ENCODE data around the gene TRIM44.
"Not testable (repeated sequence)": the region's sequence is repeated elsewhere in the genome, so short reads cannot be mapped to it uniquely, and the experiment has no call there.

TRIM44 gene

GRCh38 chr11:35672608-35673007, 10.0 kb downstream of the TRIM44 start:
- DNase-seq = no peak

- DNase-seq = no peak
These were observed 13.5 kb downstream of the TRIM44 start for GRCh38 chr11:35675901-35676610.

GRCh38 chr11:35676611-35676965, 14.0 kb downstream of the TRIM44 start:
- no peak for DNase-seq

DNA sequence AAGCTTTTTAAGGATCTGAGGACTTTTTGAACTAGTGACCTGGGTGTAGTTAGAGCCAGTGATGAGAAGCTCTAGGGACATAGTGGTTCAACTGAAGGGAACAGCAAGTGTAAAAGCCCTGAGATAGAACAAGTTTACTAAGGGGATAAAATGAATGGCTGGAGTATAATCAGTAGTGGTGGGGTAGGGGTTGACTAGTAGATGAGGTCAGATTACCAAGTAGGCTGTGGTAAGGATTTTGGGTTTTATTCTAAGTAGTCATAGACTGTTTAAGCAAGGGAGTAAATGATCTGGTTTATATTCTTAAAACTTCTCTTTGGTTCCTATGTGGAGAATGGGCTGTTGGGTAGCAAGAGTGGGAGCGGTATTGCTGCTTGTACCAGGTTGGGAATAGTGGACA, 15.3 kb downstream of the TRIM44 start:
- DNase-seq = no peak

DNA sequence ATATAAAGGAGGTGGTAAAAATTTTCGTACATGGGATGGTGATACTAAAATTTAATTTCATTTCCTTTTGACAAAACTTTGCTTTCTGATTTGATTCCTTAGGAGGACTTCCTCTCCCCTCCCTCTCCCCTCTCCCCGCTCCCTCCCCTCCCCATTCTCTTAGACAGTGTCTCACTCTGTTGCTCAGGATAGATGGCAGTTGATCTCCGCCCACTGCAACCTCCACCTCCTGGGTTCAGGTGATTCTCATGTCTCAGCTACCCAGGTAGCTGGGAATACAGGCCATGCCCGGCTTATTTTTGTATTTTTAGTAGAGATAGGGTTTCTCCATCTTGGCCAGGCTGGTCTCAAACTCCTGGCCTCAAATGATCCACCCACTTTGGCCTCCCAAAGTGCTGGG, 15.9 kb downstream of the TRIM44 start:
- DNase-seq = no peak

- no peak for DNase-seq
These were observed 16.4 kb downstream of the TRIM44 start for GRCh38 chr11:35678975-35679374.

DNA sequence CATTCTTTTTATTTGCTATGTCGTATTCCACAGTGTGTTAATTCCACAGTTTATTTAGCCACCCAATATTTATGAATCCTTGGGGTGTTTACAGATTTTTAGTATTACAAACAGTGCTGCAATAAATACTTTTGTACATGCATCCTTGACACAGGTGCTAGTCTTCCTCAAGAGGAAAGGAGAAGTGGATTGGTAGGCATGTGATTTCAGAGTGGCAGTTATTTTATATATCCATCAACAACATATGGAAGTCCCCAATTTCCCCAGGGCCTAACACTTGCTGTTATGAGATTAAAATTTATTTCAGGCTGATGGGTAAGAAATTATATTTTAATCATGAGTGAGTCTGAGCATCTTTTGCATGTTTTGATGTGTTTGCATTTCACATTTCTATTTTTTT, 17.9 kb downstream of the TRIM44 start:
- DNase-seq = no peak

GRCh38 chr11:35681163-35681767, 18.7 kb downstream of the TRIM44 start:
- DNase-seq = no peak

- DNase-seq = peak; percentile 29
These were observed 19.9 kb downstream of the TRIM44 start for GRCh38 chr11:35682230-35683173.

- no peak for DNase-seq
These were observed 21.3 kb downstream of the TRIM44 start for GRCh38 chr11:35683728-35684339.

- peak; percentile 23 for DNase-seq
These were observed 25.4 kb downstream of the TRIM44 start for GRCh38 chr11:35688023-35688422.

- no peak for DNase-seq
These were observed 26.8 kb downstream of the TRIM44 start for GRCh38 chr11:35689081-35689996.

DNA sequence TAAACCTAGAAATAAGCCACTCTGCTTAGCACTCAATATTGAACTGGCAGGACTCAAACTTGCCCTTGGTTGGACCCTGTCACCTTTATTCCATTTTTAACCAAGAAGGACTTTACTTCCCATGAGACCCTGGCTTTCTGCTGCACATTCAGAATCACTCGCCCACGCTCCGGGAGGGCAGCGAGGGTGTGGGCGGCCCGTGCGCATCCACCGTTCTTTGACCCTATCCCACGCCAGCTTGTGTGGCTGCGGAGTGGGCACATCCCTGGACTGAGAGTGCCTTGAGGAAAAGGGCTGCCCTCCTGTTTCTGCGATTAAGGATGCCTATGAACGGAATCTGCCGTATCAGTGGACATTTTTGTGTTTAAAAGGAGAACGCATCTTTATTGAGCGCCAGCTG, 39.6 kb downstream of the TRIM44 start:
- no peak for DNase-seq

DNA sequence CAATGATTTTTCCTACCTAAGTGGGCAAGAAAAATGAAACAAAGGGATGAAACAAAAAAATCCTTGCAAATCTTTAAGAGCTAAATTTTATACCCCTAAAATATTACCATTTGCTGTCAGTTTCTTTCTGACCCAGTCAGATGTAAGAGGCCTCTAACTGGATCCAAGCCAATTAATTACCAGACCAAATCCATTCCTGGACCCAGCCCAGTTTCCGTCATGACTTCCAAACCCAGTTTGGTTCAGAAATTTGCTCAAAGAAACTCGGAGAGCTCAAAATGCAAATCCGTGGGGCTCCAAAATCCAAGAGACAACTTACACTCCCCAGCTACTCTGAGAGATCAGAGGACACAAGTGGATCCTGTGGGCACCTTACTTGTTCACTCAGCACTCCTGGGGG, 46.8 kb downstream of the TRIM44 start:
- DNase-seq = no peak

GRCh38 chr11:35711173-35711910, 48.8 kb downstream of the TRIM44 start:
- no peak for DNase-seq

- DNase-seq = no peak
These were observed 49.3 kb downstream of the TRIM44 start for GRCh38 chr11:35711924-35712323.

DNA sequence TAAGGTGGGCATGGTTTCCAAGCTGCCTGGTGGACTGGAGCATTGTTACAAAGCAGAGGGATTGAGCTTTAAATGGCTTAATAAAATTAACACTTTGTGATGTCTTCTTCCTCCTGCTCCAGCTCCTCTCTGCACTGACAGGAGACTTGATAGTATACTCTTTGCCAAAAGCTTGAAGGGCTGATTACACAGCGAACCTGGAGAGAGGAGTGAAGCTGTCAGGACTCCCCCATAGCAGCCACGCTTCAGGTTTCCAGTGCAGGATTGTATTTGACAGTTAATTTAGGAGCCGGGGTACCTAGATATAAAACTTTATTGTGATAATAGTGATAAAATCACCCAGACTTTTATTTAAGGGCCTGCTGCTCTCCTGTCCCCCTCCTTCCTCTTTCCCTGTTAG, 50.0 kb downstream of the TRIM44 start:
- DNase-seq = no peak

- peak; percentile 25 for DNase-seq
These were observed 52.5 kb downstream of the TRIM44 start for GRCh38 chr11:35714882-35715627.

DNA sequence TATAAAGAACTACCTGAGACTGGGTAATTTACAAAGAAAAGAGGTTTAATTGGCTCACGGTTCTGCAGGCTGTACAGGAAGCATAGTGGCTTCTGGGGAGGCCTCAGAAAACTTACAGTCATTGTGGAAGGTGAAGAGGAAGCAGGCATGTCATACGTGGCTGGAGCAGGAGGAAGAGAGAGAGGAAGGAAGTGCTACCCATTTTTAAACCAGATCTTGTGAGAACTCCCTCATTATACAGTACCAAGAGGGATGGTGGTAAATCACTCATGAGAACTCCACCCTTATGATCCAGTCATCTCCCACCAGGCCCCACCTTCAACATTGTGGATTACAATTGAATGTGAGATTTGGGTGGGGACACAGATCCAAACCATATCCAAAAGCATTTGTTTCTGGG, 53.1 kb downstream of the TRIM44 start:
- DNase-seq = not testable (repeated sequence)

DNA sequence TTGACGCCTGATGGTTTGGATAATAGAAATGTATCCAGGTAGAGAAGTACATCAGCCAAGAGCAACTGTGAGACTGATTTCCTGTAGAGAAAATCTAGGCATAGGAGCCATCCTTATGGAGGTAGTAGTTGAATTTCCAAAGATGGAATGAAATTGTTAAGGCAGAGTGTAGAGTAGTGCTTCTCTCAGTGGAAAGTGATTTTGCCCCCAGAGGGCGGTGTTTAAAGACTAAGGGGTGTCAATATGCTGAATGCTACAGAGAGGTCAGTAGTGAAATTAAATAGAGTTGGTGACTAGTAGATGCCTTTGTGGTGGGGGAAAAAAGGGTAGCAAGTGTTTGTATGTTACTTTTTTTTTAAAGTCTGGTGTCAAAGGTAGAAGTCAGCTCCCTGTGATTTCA, 54.5 kb downstream of the TRIM44 start:
- DNase-seq = no peak

Data from fibroblast of skin of abdomen (primary cell).